Natural killer cell (primary cell): Measurements from ENCODE around the gene RAB26. TPM values are rescaled to one million over a fixed set of nuclear protein-coding genes. Genes with fewer than 3 reads are reported as not detected.

Source experiments
- ATAC-seq, 3 donors: fragments of 150-1000 bp in 2 of 3; fragments of 200-7000 bp in 1 of 3; cut with Tn5 transposase; 1 replicate in 1 of 3; 2 replicates in 2 of 3; pipeline ENCODE4 v1.10.0; 2021; ENCODE audit warnings: mild to moderate bottlenecking in 2 of 3, moderate library complexity in 2 of 3
- DNase-seq, 2 donors: peaks; one replicate each; pipeline versions ENCODE4 v3.0.0 to v3.0.0-alpha.2; 2013 to 2021; ENCODE audit warnings: mixed read lengths in 1 of 2
- H3K27ac ChIP-seq: one replicate; pipeline ENCODE4 v1.5.1; 2013; ENCODE audit warnings: mild to moderate bottlenecking, low read length
- H3K27me3 ChIP-seq: one replicate; pipeline ENCODE4 v1.6.1; 2013; ENCODE audit warnings: low read length; ENCODE audit not compliant: control insufficient read depth, insufficient read depth
- H3K36me3 ChIP-seq: one replicate; pipeline ENCODE4 v1.6.1; 2013; ENCODE audit warnings: low read length; ENCODE audit not compliant: control insufficient read depth, insufficient read depth
- H3K4me1 ChIP-seq: one replicate; pipeline ENCODE4 v1.6.1; 2013; ENCODE audit warnings: low read length; ENCODE audit not compliant: control insufficient read depth, insufficient read depth
- H3K4me3 ChIP-seq: one replicate; pipeline ENCODE4 v1.5.1; 2013; ENCODE audit warnings: low read length
- H3K9me3 ChIP-seq: one replicate; pipeline ENCODE4 v1.6.1; 2013; ENCODE audit warnings: low read length; ENCODE audit not compliant: control insufficient read depth, insufficient read depth
- H3K27ac Mint-ChIP-seq, 2 donors: one replicate each; pipeline ENCODE4 v1.8.0; 2022; ENCODE audit warnings: mild to moderate bottlenecking in 2 of 2, mixed read lengths in 2 of 2, moderate library complexity in 1 of 2
- H3K27me3 Mint-ChIP-seq, 2 donors: one replicate each; pipeline ENCODE4 v1.8.0; 2022; ENCODE audit warnings: low read depth in 2 of 2, mixed read lengths in 2 of 2
- H3K36me3 Mint-ChIP-seq: one replicate; pipeline ENCODE4 v1.8.0; 2022; ENCODE audit warnings: mixed read lengths
- H3K4me1 Mint-ChIP-seq, 2 donors: one replicate each; pipeline ENCODE4 v1.8.0; 2022; ENCODE audit warnings: mixed read lengths in 2 of 2
- H3K4me3 Mint-ChIP-seq: one replicate; pipeline ENCODE4 v1.8.0; 2022; ENCODE audit warnings: mild to moderate bottlenecking, moderate library complexity, mixed read lengths
- H3K9me3 Mint-ChIP-seq, 2 donors: one replicate each; pipeline ENCODE4 v1.8.0; 2022; ENCODE audit warnings: mixed read lengths in 2 of 2
- CTCF ChIP-seq: fragments of 200-600 bp; IDR thresholded peaks from one replicate; pipeline ENCODE4 v1.8.0; 2022; ENCODE audit warnings: antibody characterized with exemption
- WGBS: methylation state at CpG from one replicate; pipeline ENCODE4 v1.1.7; 2013; ENCODE audit warnings: missing lambda C conversion rate; ENCODE audit not compliant: insufficient coverage; 5-methylcytosine and 5-hydroxymethylcytosine counted together
- intact Hi-C: fragments of 100-400 bp; cut with micrococcal nuclease; formaldehyde crosslinking; loops from one replicate; pipeline ENCODE4 v1.14.2; 2022
- total RNA-seq, 4 donors: library from RNA; stranded (reverse); fragments of 120-200 nt in 1 of 4; gene quantifications; one replicate each; pipeline versions ENCODE4 v1.2.3 to v1.2.4, GENCODE V29; 2013 to 2022

Gene RAB26
- total RNA-seq, 3 donors from 2014 or later (not counting 1 experiment from before 2014, with no cell fraction given) = 0.27 to 0.28 TPM; not detected in 1

- TF ChIP-seq CTCF = no peak
- no peaks in the 10 kb centered on the region for H3K27me3 Mint-ChIP-seq
- H3K27ac Mint-ChIP-seq = no peak overlapping the region
- H3K4me3 ChIP-seq = no peak overlapping the region
- ATAC-seq (no peak), DNase-seq (peak in 1 of 2 donors; percentile 40)
- no peaks in the 10 kb centered on the region for H3K9me3 Mint-ChIP-seq
- no peak overlapping the region for H3K27ac ChIP-seq
- peaks cover 15% of the 10 kb centered on the region for H3K36me3 ChIP-seq
- H3K9me3 ChIP-seq = no peaks in the 10 kb centered on the region
- WGBS = 95% methylated on average over 26 of the region's 26 CpGs
- H3K4me1 Mint-ChIP-seq = peaks cover 0 to 16% of the 10 kb centered on the region in 2 donors
- H3K27me3 ChIP-seq = no peaks in the 10 kb centered on the region
- no peaks in the 10 kb centered on the region for H3K36me3 Mint-ChIP-seq
- no peak overlapping the region for H3K4me3 Mint-ChIP-seq
- H3K4me1 ChIP-seq = peaks cover 13% of the 10 kb centered on the region
- intact Hi-C loops = no loop called here
Measured at GRCh38 chr16:2163211-2163881, 14.9 kb downstream of the RAB26 start.

- WGBS = 98% methylated on average over 12 of the region's 12 CpGs
- no peaks in the 10 kb centered on the region for H3K9me3 Mint-ChIP-seq
- no peaks in the 10 kb centered on the region for H3K36me3 Mint-ChIP-seq
- intact Hi-C loops = no loop called here
- TF ChIP-seq CTCF = no peak
- H3K9me3 ChIP-seq = no peaks in the 10 kb centered on the region
- H3K4me3 Mint-ChIP-seq = no peak overlapping the region
- H3K4me3 ChIP-seq = no peak overlapping the region
- ATAC-seq (no peak), DNase-seq (no peak)
- peaks cover 15% of the 10 kb centered on the region for H3K36me3 ChIP-seq
- peaks cover 4% of the 10 kb centered on the region for H3K4me1 ChIP-seq
- H3K4me1 Mint-ChIP-seq = peaks cover 0 to 10% of the 10 kb centered on the region in 2 donors
- no peak overlapping the region for H3K27ac ChIP-seq
- peak overlapping the region in 1 of 2 donors; percentile 71 for H3K27ac Mint-ChIP-seq
- no peaks in the 10 kb centered on the region for H3K27me3 Mint-ChIP-seq
- H3K27me3 ChIP-seq = no peaks in the 10 kb centered on the region
Measured at GRCh38 chr16:2165861-2166260, 17.4 kb downstream of the RAB26 start.

- DNase-seq = no peak
- no peak overlapping the region for H3K4me3 ChIP-seq
- Mint-ChIP-seq H3K27me3 (no peaks in the 10 kb centered on the region), H3K4me3 (no peak overlapping the region), H3K9me3 (no peaks in the 10 kb centered on the region), H3K4me1 (peaks cover 0 to 10% of the 10 kb centered on the region in 2 donors), H3K27ac (peak overlapping the region in 1 of 2 donors; percentile 71), H3K36me3 (no peaks in the 10 kb centered on the region)
- no peaks in the 10 kb centered on the region for H3K27me3 ChIP-seq
- WGBS = 98% methylated on average over 17 of the region's 17 CpGs
- intact Hi-C loops = no loop called here
- H3K9me3 ChIP-seq = no peaks in the 10 kb centered on the region
- H3K4me1 ChIP-seq = peaks cover 2% of the 10 kb centered on the region
- no peak for TF ChIP-seq CTCF
- H3K36me3 ChIP-seq = peaks cover 16% of the 10 kb centered on the region
- no peak for ATAC-seq
- H3K27ac ChIP-seq = no peak overlapping the region
Measured at GRCh38 chr16:2166263-2167067, 18.0 kb downstream of the RAB26 start.
